NOMO-1 (cell line): ENCODE measurements around the gene PDZD2.
A peak's percentile ranks its signal among the peaks of the same experiment; 100 is the strongest.

Experiments used
- DNase-seq, 2 experiments: peaks; one replicate each; lab custom pipeline; 2025; ENCODE audit not compliant: unreplicated experiment in 2 of 2; lab: John Stamatoyannopoulos, UW

PDZD2 gene

GRCh38 chr5:31809050-31809870, 170.3 kb downstream of the PDZD2 start:
- DNase-seq = peak; percentile 44 to 49

DNA sequence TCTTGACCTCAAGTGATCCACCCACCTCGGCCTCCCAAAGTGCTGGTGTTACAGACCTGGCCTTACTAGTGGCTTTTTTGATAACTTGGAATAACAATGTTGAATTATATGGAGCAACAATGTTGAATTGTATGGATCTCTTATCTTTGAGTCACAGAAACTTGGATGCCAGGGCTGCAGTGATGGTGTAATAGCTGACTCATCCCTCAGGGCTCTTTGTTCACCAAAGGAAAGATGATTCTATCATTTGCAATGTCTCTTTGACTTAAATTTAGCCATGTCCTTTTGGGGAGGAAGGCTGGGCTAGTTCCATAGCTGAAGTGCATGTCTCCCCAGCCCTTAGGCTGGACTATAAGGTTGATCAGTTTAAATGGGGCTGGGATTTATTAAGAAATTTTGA, 172.3 kb downstream of the PDZD2 start:
- peak in 1 of 2 experiments; percentile 3 for DNase-seq

DNA sequence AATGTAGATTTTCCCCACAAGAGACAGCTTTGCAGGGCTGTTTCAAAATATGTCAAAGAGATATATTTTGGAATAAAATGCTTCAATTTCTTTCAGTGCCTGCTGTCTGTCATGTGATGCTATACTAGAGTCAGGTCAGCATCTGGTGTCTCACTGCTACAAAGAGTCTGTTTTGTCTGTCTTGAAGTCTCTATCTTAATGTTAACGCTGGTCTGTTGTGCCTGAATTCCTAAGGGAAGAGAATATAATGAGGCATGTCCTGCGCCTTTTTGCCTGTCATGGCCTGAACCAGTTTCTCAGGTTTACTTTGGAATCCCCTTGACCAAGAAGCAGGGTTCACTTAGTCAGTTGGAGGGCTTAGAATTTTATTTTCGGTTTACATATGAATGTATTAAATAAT, 176.4 kb downstream of the PDZD2 start:
- no peak for DNase-seq

DNA sequence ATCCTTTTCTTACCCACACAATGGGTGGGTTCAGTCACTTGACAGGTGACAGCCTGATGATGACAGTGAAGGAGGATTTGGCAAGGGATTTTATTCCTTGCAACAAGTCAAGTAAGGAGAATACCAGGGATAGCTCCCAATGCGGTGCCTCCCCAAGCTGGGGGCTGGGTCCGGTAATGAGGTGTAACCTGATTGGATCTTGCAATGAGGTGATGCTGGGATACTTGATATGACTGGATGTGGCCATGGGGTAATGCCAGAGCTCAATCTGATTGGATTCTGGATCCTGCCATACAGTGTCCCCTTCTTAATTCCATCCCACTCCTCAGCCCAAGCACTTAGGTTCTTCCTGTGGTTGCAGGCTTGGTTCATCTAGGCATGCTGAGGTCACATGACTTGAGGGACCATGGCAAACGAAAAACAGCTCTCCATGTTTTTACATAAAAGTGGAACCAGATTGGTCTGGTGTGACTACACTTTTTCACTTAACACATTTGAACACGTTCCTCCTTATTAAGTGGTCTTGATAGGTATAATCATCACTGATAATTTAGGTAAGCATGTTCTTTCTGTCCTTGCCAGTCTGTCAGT, 181.1 kb downstream of the PDZD2 start:
- no peak for DNase-seq

- peak; percentile 10 to 41 for DNase-seq
These were observed 184.5 kb downstream of the PDZD2 start for GRCh38 chr5:31823472-31823871.

- DNase-seq = no peak
These were observed 186.1 kb downstream of the PDZD2 start for GRCh38 chr5:31824869-31825517.

DNA sequence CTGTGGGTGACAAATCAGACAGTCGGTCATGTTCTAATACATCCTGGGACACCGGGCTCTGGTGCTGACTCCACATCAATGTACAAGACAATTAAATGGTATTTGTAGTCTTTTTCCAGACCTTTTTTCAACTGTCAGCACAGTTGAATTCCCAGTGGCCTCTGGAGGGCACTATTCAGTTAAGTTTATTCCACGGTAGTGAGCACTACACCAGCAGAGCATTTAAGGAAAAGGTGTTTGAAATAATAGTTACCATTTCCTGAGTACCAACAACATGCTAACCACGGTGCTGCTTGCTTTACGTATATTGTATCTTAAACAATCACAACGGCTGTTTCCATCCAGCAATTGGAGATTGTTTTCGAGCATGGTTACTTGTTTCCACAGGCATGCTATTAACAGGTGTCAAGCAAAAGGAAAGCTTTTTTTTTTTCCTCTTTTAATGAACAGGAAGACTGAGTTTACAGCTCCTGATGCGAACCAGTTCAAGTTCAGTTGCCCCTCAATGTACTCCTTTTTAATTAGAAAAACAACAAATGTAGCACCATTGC, 186.7 kb downstream of the PDZD2 start:
- peak; percentile 12 to 81 for DNase-seq

GRCh38 chr5:31827867-31828266, 188.9 kb downstream of the PDZD2 start:
- no peak for DNase-seq

DNA sequence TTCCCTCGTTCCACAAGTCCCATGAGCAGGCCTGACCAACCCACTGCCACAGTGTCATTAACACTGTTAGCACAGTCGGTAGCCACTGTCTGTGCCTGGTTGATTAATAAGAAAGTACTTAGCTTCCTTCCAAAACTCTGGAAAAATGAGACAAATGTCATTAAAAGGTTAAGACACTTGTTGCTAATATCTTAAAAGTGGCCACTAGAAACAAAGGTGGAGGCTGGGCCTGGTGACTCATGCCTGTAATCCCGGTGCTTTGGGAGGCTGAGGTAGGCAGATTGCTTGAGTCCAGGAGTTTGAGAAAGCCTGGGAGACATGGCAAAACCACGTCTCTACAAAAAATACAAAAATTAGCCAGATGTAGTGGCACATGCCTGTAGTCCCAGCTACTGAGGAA, 194.0 kb downstream of the PDZD2 start:
- no peak for DNase-seq

DNA sequence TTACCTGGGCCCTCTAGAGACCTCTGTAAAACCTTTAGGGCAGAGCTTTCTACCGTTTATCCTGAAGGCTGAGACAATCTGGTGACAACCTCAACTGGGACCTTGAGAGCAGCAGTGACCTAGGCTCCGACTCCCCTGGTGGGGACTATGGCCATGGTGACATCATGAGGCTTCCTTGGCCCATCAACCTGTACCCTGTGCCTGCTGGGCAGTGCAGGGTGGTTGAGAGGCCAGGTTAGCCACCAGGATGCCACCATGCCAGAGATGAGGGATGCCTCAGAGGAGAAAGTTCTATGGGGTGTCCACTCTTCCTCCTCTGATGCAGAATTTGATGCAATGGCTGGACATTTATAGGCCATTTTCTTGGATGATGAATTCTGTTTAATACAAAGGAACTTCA, 194.8 kb downstream of the PDZD2 start:
- no peak for DNase-seq

DNA sequence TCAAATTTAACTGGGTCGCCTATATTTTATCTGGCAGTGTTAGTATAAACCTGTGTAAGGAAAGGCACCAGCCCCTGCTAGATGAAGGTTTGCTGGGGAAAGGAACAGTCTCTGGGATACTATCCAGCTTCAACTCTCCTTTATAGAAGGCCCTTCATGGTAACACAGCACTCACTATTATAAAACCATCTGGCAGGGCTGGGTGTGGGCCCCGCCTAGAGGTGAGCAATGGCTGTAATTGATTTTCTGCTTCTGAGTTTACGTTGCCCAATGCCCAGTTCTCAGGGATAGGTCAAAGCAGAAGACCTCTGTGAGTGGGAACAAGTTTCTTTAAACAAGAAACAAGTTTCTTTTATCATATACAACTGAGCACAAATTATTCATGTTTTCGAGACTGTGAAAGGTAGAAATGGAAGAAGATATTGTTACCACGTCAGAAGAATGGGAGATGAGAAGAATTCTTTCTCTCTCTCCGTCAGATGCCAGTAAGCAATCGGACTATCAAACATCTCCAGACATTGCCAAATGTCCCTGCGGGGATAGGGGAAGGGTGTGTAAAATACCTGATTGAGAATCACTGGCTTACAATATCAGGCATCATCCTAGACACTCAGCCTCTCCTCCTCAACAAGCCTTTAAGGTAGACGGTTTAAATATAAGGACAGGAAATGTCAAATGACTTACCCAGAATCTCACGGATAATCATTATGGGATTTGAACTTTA, 205.9 kb downstream of the PDZD2 start:
- no peak for DNase-seq

GRCh38 chr5:31845361-31845760, 206.4 kb downstream of the PDZD2 start:
- no peak for DNase-seq

DNA sequence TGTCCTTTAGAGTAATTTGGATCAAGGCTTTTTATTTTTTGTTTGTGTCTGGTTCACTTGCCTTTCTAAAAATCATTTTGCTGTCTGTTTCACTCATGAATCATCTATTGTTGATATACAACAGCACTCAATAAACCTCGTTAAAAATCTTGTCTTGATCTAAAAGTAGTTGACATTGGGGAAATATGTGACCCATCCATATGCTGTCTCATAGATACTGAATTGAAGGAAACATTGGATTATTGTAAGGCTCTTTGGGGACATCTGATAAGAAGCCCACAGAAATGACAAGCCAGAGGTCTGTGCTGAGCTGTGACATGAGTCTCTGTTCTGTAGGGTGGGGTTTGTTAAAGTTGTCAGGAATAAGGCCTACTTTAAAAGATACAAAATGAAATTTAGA, 208.0 kb downstream of the PDZD2 start:
- DNase-seq = no peak

GRCh38 chr5:31847354-31847753, 208.4 kb downstream of the PDZD2 start:
- no peak for DNase-seq

- no peak for DNase-seq
These were observed 212.2 kb downstream of the PDZD2 start for GRCh38 chr5:31850981-31851689.

GRCh38 chr5:31853398-31854135, 214.6 kb downstream of the PDZD2 start:
- DNase-seq = no peak

- no peak for DNase-seq
These were observed 215.5 kb downstream of the PDZD2 start for GRCh38 chr5:31854181-31855133.
